Adrenal gland (tissue), 12 donors: ENCODE data around the gene BAG1. TPM values are rescaled to one million over a fixed set of nuclear protein-coding genes. Genes with fewer than 3 reads are reported as not detected.

Experiments used
- DNase-seq, 7 donors: peaks; one replicate each; pipeline ENCODE4 v3.0.0-alpha.2; 2019 to 2020
- H3K27ac ChIP-seq, 5 donors: fragments of 200-600 bp; sonication (generic) in 4 of 5; 1 replicate in 3 of 5; 2 replicates in 2 of 5; pipeline versions ENCODE4 v1.5.1 to v1.8.0; 2016 to 2020; ENCODE audit warnings: mild to moderate bottlenecking in 1 of 5
- H3K27me3 ChIP-seq: fragments of 200-600 bp; 2 replicates; pipeline ENCODE4 v1.8.0; 2021
- H3K36me3 ChIP-seq, 2 donors: fragments of 200-600 bp; replicated peaks in 1 of 2; 1 replicate in 1 of 2; 2 replicates in 1 of 2; pipeline versions ENCODE4 v1.5.1 to v1.8.0; 2018 to 2022
- H3K4me1 ChIP-seq, 2 donors: fragments of 200-600 bp; replicated peaks in 1 of 2; 1 replicate in 1 of 2; 2 replicates in 1 of 2; pipeline versions ENCODE4 v1.5.1 to v1.8.0; 2018 to 2021
- H3K4me3 ChIP-seq, 4 donors: fragments of 200-600 bp; sonication (generic) in 3 of 4; one replicate each; pipeline ENCODE4 v1.5.1; 2016 to 2018
- H3K9me3 ChIP-seq, 3 donors: fragments of 200-600 bp; sonication (generic) in 1 of 3; replicated peaks in 1 of 3; 1 replicate in 2 of 3; 2 replicates in 1 of 3; pipeline versions ENCODE4 v1.5.1 to v1.8.0; 2016 to 2021
- POLR2A ChIP-seq, 2 donors: fragments of 450-650 bp; IDR thresholded peaks; one replicate each; pipeline ENCODE4 v1.6.1; 2017; ENCODE audit warnings: antibody characterized with exemption in 2 of 2, mild to moderate bottlenecking in 2 of 2, moderate library complexity in 1 of 2
- WGBS, 4 donors: extraction: QIAGEN DNeasy Blood & Tissue Kit in 2 of 4; methylation state at CpG; one replicate each; pipeline versions ENCODE4 v1.1.5 to v1.1.7; 2013 to 2017; 5-methylcytosine and 5-hydroxymethylcytosine counted together
- intact Hi-C, 2 donors: fragments of 100-400 bp; cut with DNase I; formaldehyde crosslinking; loops; one replicate each; pipeline versions ENCODE4 v1.14.1 to v1.15.0; 2022 to 2023
- polyA plus RNA-seq, 3 donors: library from polyadenylated mRNA; stranded (reverse); fragments of 200-250 nt in 2 of 3; fragments of 350-450 nt in 1 of 3; fragmentation: Illumina TruSeq in 1 of 3; extraction: RNeasy Lipid Tissue Mini Kit (QIAGEN cat#74804) in 1 of 3; gene quantifications; one replicate each; pipeline ENCODE4 v1.2.3, GENCODE V29; 2013 to 2014
- total RNA-seq, 9 donors: library from RNA; depleted of rRNA in 4 of 9; stranded (reverse); fragments of >200 nt in 4 of 9; fragments of 120-200 nt in 1 of 9; fragmentation: NEBNext Ultra II Directional in 1 of 9; extraction: Animal tissue kit (Norgen Biotek cat#: 25700) in 1 of 9; gene quantifications; one replicate each; pipeline versions ENCODE4 v1.1.0 to v1.2.4, GENCODE V29; 2013 to 2023
- TF ChIP-seq, protein P1 (sequence below), 6 experiments: fragments of 450-650 bp in 4 of 6; fragments of 200-600 bp in 2 of 6; sonication (generic) in 1 of 6; IDR thresholded peaks; 1 replicate in 5 of 6; 2 replicates in 1 of 6; pipeline versions ENCODE4 v1.5.1 to v1.8.0; 2016 to 2021; ENCODE audit warnings: antibody characterized with exemption in 6 of 6, mild to moderate bottlenecking in 2 of 6, moderate library complexity in 1 of 6
- donor health status: healthy with polysubstance abuse.
- donor health status: Bipolar disorder and iron deficiency.
- donor health status: DM: yes; HTN: yes; CAD: no.
- donor health status: DM: no; HTN: no; CAD: no.
- donor health status: DM: no; HTN: no; CAD: no.
- donor health status: DM: yes; HTN: yes; CAD: no.

Gene BAG1
- total and polyA plus RNA-seq, 12 donors: 46.9 to 141 (median 68.8) TPM

DNA sequence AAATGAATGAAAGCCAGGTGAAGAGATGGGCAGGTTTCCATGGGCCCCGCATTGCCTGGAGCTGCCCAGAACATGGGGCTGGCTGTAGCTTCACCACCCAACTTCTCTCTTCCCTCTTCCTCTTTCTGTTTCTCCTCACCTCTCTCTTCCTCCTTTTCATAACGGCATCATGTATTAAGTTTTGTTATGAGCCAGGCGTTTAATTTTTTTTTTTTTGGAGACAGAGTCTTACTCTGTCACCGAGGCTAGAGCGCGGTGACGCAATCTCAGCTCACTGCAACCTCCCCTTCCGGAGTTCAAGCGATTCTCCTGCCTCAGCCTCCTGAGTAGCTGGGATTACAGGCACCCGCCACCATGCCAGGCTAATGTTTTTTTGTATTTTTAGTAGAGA, 37.5 kb downstream of the BAG1 start:
- intact Hi-C loops: no loop called here
- Histone ChIP-seq H3K36me3 (no peaks in the 10 kb centered on the region), H3K9me3 (no peaks in the 10 kb centered on the region), H3K4me3 (no peak overlapping the region), H3K4me1 (peaks cover 5% of the 10 kb centered on the region in 2 donors), H3K27me3 (no peaks in the 10 kb centered on the region), H3K27ac (peak overlapping the region in 2 of 5 donors; percentile 17 to 52)
- WGBS, 4 donors: 69 to 78% (median 72%) methylated on average over 10 of the region's 10 CpGs
- peak in 5 of 7 donors; percentile 44 to 74 (median 59) for DNase-seq
- TF ChIP-seq, protein P1, sequence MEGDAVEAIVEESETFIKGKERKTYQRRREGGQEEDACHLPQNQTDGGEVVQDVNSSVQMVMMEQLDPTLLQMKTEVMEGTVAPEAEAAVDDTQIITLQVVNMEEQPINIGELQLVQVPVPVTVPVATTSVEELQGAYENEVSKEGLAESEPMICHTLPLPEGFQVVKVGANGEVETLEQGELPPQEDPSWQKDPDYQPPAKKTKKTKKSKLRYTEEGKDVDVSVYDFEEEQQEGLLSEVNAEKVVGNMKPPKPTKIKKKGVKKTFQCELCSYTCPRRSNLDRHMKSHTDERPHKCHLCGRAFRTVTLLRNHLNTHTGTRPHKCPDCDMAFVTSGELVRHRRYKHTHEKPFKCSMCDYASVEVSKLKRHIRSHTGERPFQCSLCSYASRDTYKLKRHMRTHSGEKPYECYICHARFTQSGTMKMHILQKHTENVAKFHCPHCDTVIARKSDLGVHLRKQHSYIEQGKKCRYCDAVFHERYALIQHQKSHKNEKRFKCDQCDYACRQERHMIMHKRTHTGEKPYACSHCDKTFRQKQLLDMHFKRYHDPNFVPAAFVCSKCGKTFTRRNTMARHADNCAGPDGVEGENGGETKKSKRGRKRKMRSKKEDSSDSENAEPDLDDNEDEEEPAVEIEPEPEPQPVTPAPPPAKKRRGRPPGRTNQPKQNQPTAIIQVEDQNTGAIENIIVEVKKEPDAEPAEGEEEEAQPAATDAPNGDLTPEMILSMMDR (IDR thresholded peaks at IDR 0.05): no peak
- no peak for TF ChIP-seq POLR2A (IDR thresholded peaks at IDR 0.05)

DNA sequence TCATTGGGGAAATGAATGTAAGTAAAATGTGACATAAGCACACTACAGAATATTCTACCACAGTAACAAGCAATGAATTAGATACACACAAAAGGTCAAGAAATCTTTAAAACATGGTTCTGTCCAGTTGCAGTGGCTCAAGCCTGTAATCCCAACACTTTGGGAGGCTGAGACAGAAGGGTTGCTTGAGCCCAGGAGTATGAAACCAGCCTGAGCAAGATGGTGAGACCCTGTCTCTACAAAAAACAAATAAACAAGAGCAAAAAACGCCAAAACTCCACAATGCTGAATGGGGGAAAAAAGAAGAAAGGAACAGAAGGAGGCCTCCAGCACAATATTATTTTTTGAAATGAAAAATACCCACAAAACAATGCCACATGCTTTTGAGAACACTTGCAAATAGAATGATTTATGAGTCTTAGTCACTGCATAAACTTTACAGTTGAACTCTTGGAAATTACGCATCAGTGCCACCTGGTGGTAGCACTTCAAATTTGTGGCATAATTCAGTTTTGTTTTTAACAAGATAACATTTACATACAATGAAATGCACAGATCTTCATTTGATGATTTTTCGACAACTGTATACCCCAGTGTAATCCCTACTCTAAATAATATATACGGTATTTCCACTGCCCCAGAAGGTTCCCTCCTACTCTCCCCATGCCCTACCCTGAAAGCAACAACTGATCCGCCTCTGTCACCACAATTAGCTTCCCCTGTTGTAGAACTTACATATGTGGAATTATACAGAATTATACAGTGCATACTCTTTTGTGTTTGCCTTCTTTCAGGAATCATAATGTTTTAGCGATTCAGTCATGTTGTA, 39.0 kb downstream of the BAG1 start:
- peaks cover 5% of the 10 kb centered on the region in 2 donors for H3K4me1 ChIP-seq
- no peaks in the 10 kb centered on the region for H3K36me3 ChIP-seq
- no peak overlapping the region for H3K27ac ChIP-seq
- no peaks in the 10 kb centered on the region for H3K27me3 ChIP-seq
- no peak for TF ChIP-seq POLR2A (IDR thresholded peaks at IDR 0.05)
- TF ChIP-seq, protein P1 (IDR thresholded peaks at IDR 0.05): peak; percentile 63 to 95 (median 92)
- H3K9me3 ChIP-seq: no peaks in the 10 kb centered on the region
- H3K4me3 ChIP-seq: no peak overlapping the region
- DNase-seq: peak; percentile 41 to 88 (median 76)
- intact Hi-C loops: no loop called here
- 20 to 23% (median 23%) methylated on average over 6 of the region's 6 CpGs for WGBS, 4 donors

- H3K9me3 ChIP-seq: no peaks in the 10 kb centered on the region
- no peak for DNase-seq
- H3K27me3 ChIP-seq: no peaks in the 10 kb centered on the region
- H3K4me1 ChIP-seq: peaks cover 5% of the 10 kb centered on the region in 2 donors
- WGBS, 4 donors: 67 to 86% (median 73%) methylated on average over 1 of the region's 1 CpG
- H3K27ac ChIP-seq: no peak overlapping the region
- H3K36me3 ChIP-seq: no peaks in the 10 kb centered on the region
- no peak overlapping the region for H3K4me3 ChIP-seq
- TF ChIP-seq, protein P1 (IDR thresholded peaks at IDR 0.05): peak in 1 of 6 experiments; percentile 11
- TF ChIP-seq POLR2A (IDR thresholded peaks at IDR 0.05): no peak
- intact Hi-C loops: loop anchor here in 1 of 2 donors (2.0 to 5.0 kb wide), 2 partner anchors 36 to 143 kb away; no protein-coding TSS in a partner anchor
These were observed 40.8 kb downstream of the BAG1 start for GRCh38 chr9:33223696-33224095.

DNA sequence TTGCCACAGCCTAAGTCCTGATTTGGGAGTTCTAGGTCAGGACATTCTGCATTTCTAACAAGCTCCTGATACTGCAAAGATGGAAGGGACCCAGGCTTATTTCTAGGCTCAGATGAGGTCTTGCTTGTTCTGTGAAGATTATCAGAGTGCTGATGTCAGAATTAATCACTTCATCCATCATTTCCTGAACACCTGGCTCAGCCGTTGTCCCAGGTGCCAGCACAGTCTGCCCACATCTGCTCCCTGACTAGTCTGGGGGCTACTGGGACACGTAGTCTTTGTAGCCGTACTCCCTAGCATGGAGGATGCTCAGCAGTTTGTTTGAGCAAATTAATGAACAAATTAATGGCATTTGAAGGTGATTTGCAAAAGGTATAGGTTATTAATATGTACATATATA, 42.5 kb downstream of the BAG1 start:
- no peaks in the 10 kb centered on the region for H3K36me3 ChIP-seq
- H3K4me3 ChIP-seq: no peak overlapping the region
- intact Hi-C loops: loop anchor here in 1 of 2 donors (2.0 to 5.0 kb wide), 2 partner anchors 35 to 141 kb away; no protein-coding TSS in a partner anchor
- no peak for TF ChIP-seq POLR2A (IDR thresholded peaks at IDR 0.05)
- TF ChIP-seq, protein P1 (IDR thresholded peaks at IDR 0.05): no peak
- H3K27me3 ChIP-seq: no peaks in the 10 kb centered on the region
- no peak overlapping the region for H3K27ac ChIP-seq
- WGBS, 4 donors: 77 to 85% (median 82%) methylated on average over 3 of the region's 3 CpGs
- no peak for DNase-seq
- peaks cover 5% of the 10 kb centered on the region in 2 donors for H3K4me1 ChIP-seq
- H3K9me3 ChIP-seq: no peaks in the 10 kb centered on the region
